ENCODE measurements around the gene ARMC9.

ARMC9 gene

GRCh38 chr2:231198291-231199173 lies at the start of gene ARMC9:
Gene ARMC9, plus strand, starts transcription at chr2:231198631. Its CDS starts 7,608 bp downstream, at chr2:231206239.
- DNase-seq (ENCODE audit: low spot score in 2 of 2) = peak; percentile 31 to 45
- H3K4me1 Mint-ChIP-seq = peaks cover 12% of the 10 kb centered on the region
- peak; percentile 92 for ATAC-seq (replicated peaks; ENCODE audit: extremely low read depth, poor library complexity, severe bottlenecking)
- peaks cover 9% of the 10 kb centered on the region for H3K27me3 Mint-ChIP-seq
- H3K36me3 Mint-ChIP-seq (ENCODE audit: insufficient read depth) = no peaks in the 10 kb centered on the region
- peak within 1 kb of the TSS; percentile 90 for H3K4me3 Mint-ChIP-seq
- H3K27ac Mint-ChIP-seq (ENCODE audit: low read depth) = peak within 1 kb of the TSS; percentile 77
- no peaks in the 10 kb centered on the region for H3K9me3 Mint-ChIP-seq

- no peak for DNase-seq (ENCODE audit: low spot score in 2 of 2)
- no peak for ATAC-seq (replicated peaks; ENCODE audit: extremely low read depth, poor library complexity, severe bottlenecking)
- Mint-ChIP-seq H3K27ac (ENCODE audit: low read depth) (no peak overlapping the region), H3K36me3 (ENCODE audit: insufficient read depth) (peaks cover 12% of the 10 kb centered on the region), H3K4me3 (no peak overlapping the region), H3K9me3 (no peaks in the 10 kb centered on the region), H3K4me1 (no peaks in the 10 kb centered on the region), H3K27me3 (no peaks in the 10 kb centered on the region)
Measured at GRCh38 chr2:231152800-231153557, 45.5 kb upstream of the ARMC9 start.

- Mint-ChIP-seq H3K4me1 (peaks cover 9% of the 10 kb centered on the region), H3K36me3 (ENCODE audit: insufficient read depth) (peaks cover 10% of the 10 kb centered on the region), H3K27ac (ENCODE audit: low read depth) (peak overlapping the region; percentile 23), H3K27me3 (no peaks in the 10 kb centered on the region), H3K9me3 (no peaks in the 10 kb centered on the region), H3K4me3 (no peak overlapping the region)
- ATAC-seq (replicated peaks; ENCODE audit: extremely low read depth, poor library complexity, severe bottlenecking) (no peak), DNase-seq (ENCODE audit: low spot score in 2 of 2) (no peak)
Measured at GRCh38 chr2:231159306-231159705, 39.1 kb upstream of the ARMC9 start.

DNA sequence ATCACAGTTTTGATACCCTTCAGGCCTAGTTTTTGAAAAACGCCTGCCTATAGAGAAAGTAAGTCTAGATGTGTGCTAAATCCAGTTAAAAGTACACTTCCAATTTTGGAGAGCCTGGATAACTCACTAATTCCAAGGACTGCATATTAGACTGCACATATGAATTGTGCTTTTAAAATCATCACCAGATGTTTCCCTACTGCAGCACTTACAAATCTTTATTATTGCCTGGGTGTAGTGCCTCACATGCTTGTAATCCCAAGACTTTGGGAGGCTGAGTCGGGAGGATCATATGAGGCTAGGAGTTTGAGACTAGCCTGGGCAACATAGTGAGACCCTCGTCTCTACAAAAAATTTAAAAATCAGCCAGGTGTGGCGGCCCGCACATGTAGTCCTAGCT lies 37.7 kb upstream of the ARMC9 start:
- no peak overlapping the region for H3K4me3 Mint-ChIP-seq
- H3K9me3 Mint-ChIP-seq = no peaks in the 10 kb centered on the region
- no peak for DNase-seq (ENCODE audit: low spot score in 2 of 2)
- H3K36me3 Mint-ChIP-seq (ENCODE audit: insufficient read depth) = peaks cover 18% of the 10 kb centered on the region
- H3K27me3 Mint-ChIP-seq = no peaks in the 10 kb centered on the region
- no peak for ATAC-seq (replicated peaks; ENCODE audit: extremely low read depth, poor library complexity, severe bottlenecking)
- H3K4me1 Mint-ChIP-seq = peaks cover 9% of the 10 kb centered on the region
- H3K27ac Mint-ChIP-seq (ENCODE audit: low read depth) = no peak overlapping the region

GRCh38 chr2:231161252-231161839 lies 37.1 kb upstream of the ARMC9 start:
- Mint-ChIP-seq H3K4me1 (peaks cover 9% of the 10 kb centered on the region), H3K27ac (ENCODE audit: low read depth) (no peak overlapping the region), H3K4me3 (no peak overlapping the region), H3K36me3 (ENCODE audit: insufficient read depth) (peaks cover 16% of the 10 kb centered on the region), H3K27me3 (no peaks in the 10 kb centered on the region), H3K9me3 (no peaks in the 10 kb centered on the region)
- DNase-seq (ENCODE audit: low spot score in 2 of 2) (no peak), ATAC-seq (replicated peaks; ENCODE audit: extremely low read depth, poor library complexity, severe bottlenecking) (no peak)

DNA sequence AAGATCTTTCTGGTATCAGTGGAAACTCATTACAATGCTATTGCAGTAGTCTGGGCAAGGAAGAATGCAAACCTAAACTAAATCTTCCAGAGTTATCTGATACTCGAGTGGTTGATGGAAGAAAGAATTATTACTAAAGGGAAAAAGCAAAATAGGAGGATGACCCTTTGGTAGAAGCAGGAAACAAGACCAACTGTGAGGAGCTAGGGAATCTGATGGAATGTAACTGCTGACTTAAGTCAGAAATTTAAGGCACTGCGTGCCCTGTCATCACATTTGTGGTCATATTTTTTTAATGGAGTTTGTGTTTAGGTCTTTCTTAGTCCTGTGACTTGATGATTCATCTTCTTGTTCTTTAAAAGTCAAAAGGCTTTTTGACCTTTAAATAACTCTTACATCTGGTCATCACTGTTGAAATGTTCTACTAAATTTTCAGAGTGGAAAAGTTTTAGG lies 36.5 kb upstream of the ARMC9 start:
- no peaks in the 10 kb centered on the region for H3K27me3 Mint-ChIP-seq
- ATAC-seq (replicated peaks; ENCODE audit: extremely low read depth, poor library complexity, severe bottlenecking) (no peak), DNase-seq (ENCODE audit: low spot score in 2 of 2) (no peak)
- H3K36me3 Mint-ChIP-seq (ENCODE audit: insufficient read depth) = peaks cover 22% of the 10 kb centered on the region
- no peak overlapping the region for H3K27ac Mint-ChIP-seq (ENCODE audit: low read depth)
- H3K9me3 Mint-ChIP-seq = no peaks in the 10 kb centered on the region
- H3K4me1 Mint-ChIP-seq = peaks cover 9% of the 10 kb centered on the region
- H3K4me3 Mint-ChIP-seq = no peak overlapping the region

DNA sequence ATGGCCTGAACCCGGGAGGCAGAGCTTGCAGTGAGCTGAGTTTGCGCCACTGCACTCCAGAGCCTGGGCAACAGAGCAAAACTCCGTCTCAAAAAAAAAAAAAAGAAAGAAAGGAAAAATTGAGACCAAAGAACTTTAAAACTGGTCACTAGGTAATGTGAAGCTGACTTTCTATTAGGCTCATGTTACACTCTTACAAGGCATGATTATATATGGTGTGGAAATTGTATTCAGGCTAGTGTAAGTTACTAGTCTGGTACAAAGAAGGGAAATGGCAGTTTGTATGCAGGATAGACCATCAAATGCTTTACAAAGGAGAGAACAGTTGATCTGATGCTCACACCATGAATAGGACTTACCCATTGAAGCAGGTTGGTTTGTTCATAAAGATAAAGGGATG lies 35.4 kb upstream of the ARMC9 start:
- Mint-ChIP-seq H3K27me3 (no peaks in the 10 kb centered on the region), H3K4me3 (no peak overlapping the region), H3K27ac (ENCODE audit: low read depth) (peak overlapping the region; percentile 19), H3K9me3 (no peaks in the 10 kb centered on the region), H3K4me1 (peaks cover 9% of the 10 kb centered on the region), H3K36me3 (ENCODE audit: insufficient read depth) (peaks cover 25% of the 10 kb centered on the region)
- no peak for ATAC-seq (replicated peaks; ENCODE audit: extremely low read depth, poor library complexity, severe bottlenecking)
- no peak for DNase-seq (ENCODE audit: low spot score in 2 of 2)

DNA sequence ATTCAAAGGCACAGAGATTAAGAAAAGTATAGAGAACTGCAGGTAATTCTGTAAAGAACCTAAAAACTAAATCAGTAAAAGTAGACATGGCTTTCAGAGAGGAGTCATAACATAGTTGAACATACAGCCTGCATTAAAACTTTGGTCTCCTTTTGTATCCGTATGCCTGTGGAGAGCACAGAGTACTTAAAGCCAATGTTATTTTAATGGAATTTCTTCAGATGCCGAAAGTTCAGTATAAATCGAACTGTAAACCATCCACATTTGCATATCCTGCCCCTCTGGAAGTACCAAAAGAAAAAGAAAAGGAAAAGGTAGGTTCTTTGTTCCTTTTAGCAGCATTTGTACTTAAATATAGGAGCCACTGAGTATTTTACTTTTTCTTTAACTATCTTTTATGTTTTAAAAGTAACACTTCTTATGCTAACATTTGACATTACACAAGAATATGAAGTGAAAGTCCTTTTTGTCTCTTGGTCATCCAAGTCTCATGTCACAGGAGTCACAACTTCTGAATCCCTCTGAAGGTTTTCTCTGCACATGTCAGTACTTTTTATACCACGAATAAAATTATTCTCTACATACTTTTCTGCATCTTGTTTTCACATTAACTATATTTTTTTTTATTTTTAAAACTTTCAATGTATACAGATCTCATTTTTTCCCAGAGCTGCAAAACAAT lies 34.9 kb upstream of the ARMC9 start:
- ATAC-seq (replicated peaks; ENCODE audit: extremely low read depth, poor library complexity, severe bottlenecking) (no peak), DNase-seq (ENCODE audit: low spot score in 2 of 2) (no peak)
- peaks cover 9% of the 10 kb centered on the region for H3K4me1 Mint-ChIP-seq

GRCh38 chr2:231167745-231168459 lies 30.5 kb upstream of the ARMC9 start:
- DNase-seq (ENCODE audit: low spot score in 2 of 2) (no peak), ATAC-seq (replicated peaks; ENCODE audit: extremely low read depth, poor library complexity, severe bottlenecking) (no peak)
- Mint-ChIP-seq H3K4me3 (no peak overlapping the region), H3K27ac (ENCODE audit: low read depth) (no peak overlapping the region), H3K9me3 (no peaks in the 10 kb centered on the region), H3K27me3 (no peaks in the 10 kb centered on the region), H3K4me1 (no peaks in the 10 kb centered on the region), H3K36me3 (ENCODE audit: insufficient read depth) (peaks cover 46% of the 10 kb centered on the region)

More for the DNA sequence above, 34.9 kb upstream of the ARMC9 start:
- no peak overlapping the region for H3K27ac Mint-ChIP-seq (ENCODE audit: low read depth)
- H3K4me3 Mint-ChIP-seq = no peak overlapping the region
- peaks cover 25% of the 10 kb centered on the region for H3K36me3 Mint-ChIP-seq (ENCODE audit: insufficient read depth)
- no peaks in the 10 kb centered on the region for H3K9me3 Mint-ChIP-seq
- H3K27me3 Mint-ChIP-seq = no peaks in the 10 kb centered on the region

DNA sequence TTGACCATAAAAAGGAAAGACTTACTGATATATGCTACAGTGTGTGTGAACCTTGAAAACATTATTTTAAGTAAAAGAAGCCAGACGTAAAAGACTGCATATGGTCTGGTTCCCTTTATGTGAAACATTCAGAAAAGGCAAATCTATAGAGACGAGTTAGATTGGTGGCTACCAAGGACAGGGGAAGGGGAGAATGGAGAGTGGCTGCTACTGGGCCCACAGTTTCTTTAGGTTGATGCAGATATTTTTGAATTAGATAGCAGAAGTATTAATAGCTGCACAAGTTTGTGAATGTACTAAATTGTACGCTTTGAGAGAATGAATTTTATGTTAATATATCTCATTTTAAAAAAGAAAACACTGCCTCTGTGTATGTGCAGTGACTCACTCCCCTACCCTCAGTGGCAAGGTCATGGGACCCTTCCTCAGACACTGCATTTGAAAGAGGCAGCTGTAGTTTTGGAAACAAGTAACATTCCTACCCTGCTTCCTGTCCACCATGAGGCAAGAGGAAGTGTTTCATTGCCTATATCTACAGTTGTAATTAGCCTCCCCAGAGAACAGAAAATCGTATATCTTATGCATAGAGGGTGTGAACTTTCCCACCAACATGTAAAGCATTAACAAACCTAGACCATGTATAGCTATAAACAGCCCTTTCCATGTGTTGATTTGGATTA lies 29.8 kb upstream of the ARMC9 start:
- H3K4me3 Mint-ChIP-seq = no peak overlapping the region
- H3K4me1 Mint-ChIP-seq = no peaks in the 10 kb centered on the region
- H3K36me3 Mint-ChIP-seq (ENCODE audit: insufficient read depth) = peaks cover 49% of the 10 kb centered on the region
- no peaks in the 10 kb centered on the region for H3K27me3 Mint-ChIP-seq
- no peaks in the 10 kb centered on the region for H3K9me3 Mint-ChIP-seq
- DNase-seq (ENCODE audit: low spot score in 2 of 2) (no peak), ATAC-seq (replicated peaks; ENCODE audit: extremely low read depth, poor library complexity, severe bottlenecking) (no peak)
- H3K27ac Mint-ChIP-seq (ENCODE audit: low read depth) = no peak overlapping the region

DNA sequence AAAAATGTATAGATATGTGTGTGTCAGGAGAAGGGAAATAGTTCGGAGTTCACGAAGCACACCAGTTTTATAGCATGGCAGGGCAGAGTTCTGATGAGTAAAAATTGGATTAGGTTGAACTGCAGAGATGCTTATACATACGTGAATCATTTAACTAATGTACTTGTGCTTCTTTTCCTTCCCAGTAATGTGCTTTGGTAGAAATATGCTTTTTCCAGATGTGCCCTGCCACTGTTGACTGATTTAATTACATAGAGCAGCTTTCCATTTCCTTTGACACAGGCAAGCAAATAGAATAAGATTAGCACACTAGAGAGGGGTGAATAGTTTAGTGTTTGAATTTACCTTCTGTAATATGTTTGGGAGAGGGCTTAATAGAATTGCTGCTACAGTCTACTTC lies 28.9 kb upstream of the ARMC9 start:
- ATAC-seq (replicated peaks; ENCODE audit: extremely low read depth, poor library complexity, severe bottlenecking) (no peak), DNase-seq (ENCODE audit: low spot score in 2 of 2) (no peak)
- Mint-ChIP-seq H3K36me3 (ENCODE audit: insufficient read depth) (peaks cover 46% of the 10 kb centered on the region), H3K9me3 (no peaks in the 10 kb centered on the region), H3K27ac (ENCODE audit: low read depth) (no peak overlapping the region), H3K4me3 (no peak overlapping the region), H3K4me1 (no peaks in the 10 kb centered on the region), H3K27me3 (no peaks in the 10 kb centered on the region)
